Measurements from ENCODE around the gene CES2.
"Not testable (repeated sequence)": the region's sequence is repeated elsewhere in the genome, so short reads cannot be mapped to it uniquely, and the experiment has no call there.

The CES2 gene

GRCh38 chr16:66979011-66979717, 43.8 kb downstream of the CES2 start:
- peak; percentile 17 for DNase-seq (ENCODE audit: low read depth)

- no peak for DNase-seq (ENCODE audit: low read depth)
These were observed 47.7 kb downstream of the CES2 start for GRCh38 chr16:66983033-66983432.

- DNase-seq (ENCODE audit: low read depth) = no peak
These were observed 49.6 kb downstream of the CES2 start for GRCh38 chr16:66984892-66985311.

GRCh38 chr16:66986559-66986958, 51.2 kb downstream of the CES2 start:
- no peak for DNase-seq (ENCODE audit: low read depth)

GRCh38 chr16:66988197-66988788, 53.0 kb downstream of the CES2 start, which contains the start of gene CES4A:
TSS of gene CES4A (plus strand) at chr16:66988589. CDS start at chr16:66988773, 184 bp downstream.
- DNase-seq (ENCODE audit: low read depth) = peak; percentile 45

GRCh38 chr16:66991545-66992077, 56.3 kb downstream of the CES2 start:
- DNase-seq (ENCODE audit: low read depth) = no peak

- DNase-seq (ENCODE audit: low read depth) = not testable (repeated sequence)
These were observed 58.2 kb downstream of the CES2 start for GRCh38 chr16:66993558-66993957.

Measured in ELR (cell line).